ENCODE measurements around the gene GAREM1. TPM values are rescaled to one million over a fixed set of nuclear protein-coding genes. Genes with fewer than 3 reads are reported as not detected.

Gene GAREM1
- total and polyA plus RNA-seq, 2 donors (not counting 1 experiment from before 2014, with no cell fraction given), result 0.92 to 1.5 TPM

DNA sequence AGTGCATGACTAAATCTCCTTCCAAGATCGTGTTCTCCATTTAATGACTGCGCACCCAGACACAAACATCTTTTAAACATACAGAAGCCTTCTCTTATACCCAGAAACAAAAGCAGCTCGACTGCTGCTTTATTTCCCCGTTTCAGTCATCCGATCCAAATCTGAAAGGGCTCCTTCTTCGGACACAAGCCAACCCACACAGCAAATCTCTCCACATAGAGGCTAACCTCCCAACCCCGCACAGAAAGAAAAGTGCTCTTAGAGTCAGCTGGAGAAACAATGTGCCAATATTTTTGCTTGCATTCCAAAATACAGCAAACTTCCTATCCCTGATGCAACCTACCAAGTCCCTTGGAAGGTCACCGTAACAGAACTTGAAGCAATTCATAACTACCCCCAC lies 29.1 kb downstream of the GAREM1 start:
- Histone ChIP-seq H3K27ac (ENCODE audit: insufficient read depth, low read length) (no peak overlapping the region), H3K27me3 (ENCODE audit: control insufficient read depth, insufficient read depth, low read length) (no peaks in the 10 kb centered on the region), H3K9ac (ENCODE audit: insufficient read depth, low read length) (no peak overlapping the region), H4K20me1 (ENCODE audit: control insufficient read depth, extremely low read depth, insufficient read depth, low read length) (no peaks in the 10 kb centered on the region), H3K4me2 (ENCODE audit: extremely low read depth, insufficient read depth, low read length) (peak overlapping the region; percentile 4), H2AFZ (ENCODE audit: low read length) (no peak overlapping the region), H3K36me3 (ENCODE audit: control insufficient read depth, insufficient read depth, low read length) (no peaks in the 10 kb centered on the region), H3K4me3 (replicated peaks in 1 of 4; ENCODE audit: control extremely low read depth in 1 of 4, insufficient read depth in 1 of 4, low read depth in 3 of 4, low read length in 4 of 4) (peak overlapping the region in 1 of 4 experiments; percentile 38), H3K9me3 (ENCODE audit: control insufficient read depth, insufficient read depth, low read depth, low read length) (no peaks in the 10 kb centered on the region), H3K79me2 (ENCODE audit: control insufficient read depth, insufficient read depth, low read length) (no peaks in the 10 kb centered on the region), H3K4me1 (ENCODE audit: control insufficient read depth, extremely low read depth, insufficient read depth, low read length) (no peaks in the 10 kb centered on the region)
- no peak for TF ChIP-seq CTCF (conservative IDR thresholded peaks at IDR 0.05 in 1 of 2, IDR thresholded peaks at IDR 0.05 in 1 of 2; ENCODE audit: low read depth in 1 of 2, low read length in 2 of 2)
- TF ChIP-seq EZH2 (IDR thresholded peaks at IDR 0.05; ENCODE audit: low read length, missing control alignments), result no peak
- peak; percentile 66 to 77 for DNase-seq (ENCODE audit: low read depth in 2 of 2)

- TF ChIP-seq CTCF (conservative IDR thresholded peaks at IDR 0.05 in 1 of 2, IDR thresholded peaks at IDR 0.05 in 1 of 2; ENCODE audit: low read depth in 1 of 2, low read length in 2 of 2) (no peak), EZH2 (IDR thresholded peaks at IDR 0.05; ENCODE audit: low read length, missing control alignments) (no peak)
These were observed 30.2 kb downstream of the GAREM1 start for GRCh38 chr18:32440518-32440917.

GRCh38 chr18:32439802-32440201 lies 30.9 kb downstream of the GAREM1 start:
- Histone ChIP-seq H3K79me2 (ENCODE audit: control insufficient read depth, insufficient read depth, low read length) (no peaks in the 10 kb centered on the region), H2AFZ (ENCODE audit: low read length) (no peak overlapping the region)
- no peak for DNase-seq (ENCODE audit: low read depth in 2 of 2)

More at GRCh38 chr18:32440518-32440917, 30.2 kb downstream of the GAREM1 start:
- H4K20me1 ChIP-seq (ENCODE audit: control insufficient read depth, extremely low read depth, insufficient read depth, low read length), result no peaks in the 10 kb centered on the region
- no peak overlapping the region for H3K4me2 ChIP-seq (ENCODE audit: extremely low read depth, insufficient read depth, low read length)
- no peaks in the 10 kb centered on the region for H3K79me2 ChIP-seq (ENCODE audit: control insufficient read depth, insufficient read depth, low read length)
- H3K9me3 ChIP-seq (ENCODE audit: control insufficient read depth, insufficient read depth, low read depth, low read length), result no peaks in the 10 kb centered on the region
- H3K9ac ChIP-seq (ENCODE audit: insufficient read depth, low read length), result no peak overlapping the region
- no peak overlapping the region for H3K4me3 ChIP-seq (replicated peaks in 1 of 4; ENCODE audit: control extremely low read depth in 1 of 4, insufficient read depth in 1 of 4, low read depth in 3 of 4, low read length in 4 of 4)
- no peak overlapping the region for H2AFZ ChIP-seq (ENCODE audit: low read length)
- H3K36me3 ChIP-seq (ENCODE audit: control insufficient read depth, insufficient read depth, low read length), result no peaks in the 10 kb centered on the region
- DNase-seq (ENCODE audit: low read depth in 2 of 2), result no peak
- H3K4me1 ChIP-seq (ENCODE audit: control insufficient read depth, extremely low read depth, insufficient read depth, low read length), result no peaks in the 10 kb centered on the region
- H3K27me3 ChIP-seq (ENCODE audit: control insufficient read depth, insufficient read depth, low read length), result no peaks in the 10 kb centered on the region
- H3K27ac ChIP-seq (ENCODE audit: insufficient read depth, low read length), result no peak overlapping the region

More at GRCh38 chr18:32439802-32440201, 30.9 kb downstream of the GAREM1 start:
- H3K27ac ChIP-seq (ENCODE audit: insufficient read depth, low read length), result no peak overlapping the region
- no peaks in the 10 kb centered on the region for H3K9me3 ChIP-seq (ENCODE audit: control insufficient read depth, insufficient read depth, low read depth, low read length)
- H3K9ac ChIP-seq (ENCODE audit: insufficient read depth, low read length), result no peak overlapping the region
- peak in 1 of 2 donors; percentile 19 for TF ChIP-seq CTCF (conservative IDR thresholded peaks at IDR 0.05 in 1 of 2, IDR thresholded peaks at IDR 0.05 in 1 of 2; ENCODE audit: low read depth in 1 of 2, low read length in 2 of 2)
- TF ChIP-seq EZH2 (IDR thresholded peaks at IDR 0.05; ENCODE audit: low read length, missing control alignments), result no peak
- no peak overlapping the region for H3K4me3 ChIP-seq (replicated peaks in 1 of 4; ENCODE audit: control extremely low read depth in 1 of 4, insufficient read depth in 1 of 4, low read depth in 3 of 4, low read length in 4 of 4)
- H3K4me1 ChIP-seq (ENCODE audit: control insufficient read depth, extremely low read depth, insufficient read depth, low read length), result no peaks in the 10 kb centered on the region
- no peaks in the 10 kb centered on the region for H3K36me3 ChIP-seq (ENCODE audit: control insufficient read depth, insufficient read depth, low read length)
- no peaks in the 10 kb centered on the region for H3K27me3 ChIP-seq (ENCODE audit: control insufficient read depth, insufficient read depth, low read length)
- no peaks in the 10 kb centered on the region for H4K20me1 ChIP-seq (ENCODE audit: control insufficient read depth, extremely low read depth, insufficient read depth, low read length)
- no peak overlapping the region for H3K4me2 ChIP-seq (ENCODE audit: extremely low read depth, insufficient read depth, low read length)
